Measurements from ENCODE around the gene CFAP58.

Gene CFAP58

DNA sequence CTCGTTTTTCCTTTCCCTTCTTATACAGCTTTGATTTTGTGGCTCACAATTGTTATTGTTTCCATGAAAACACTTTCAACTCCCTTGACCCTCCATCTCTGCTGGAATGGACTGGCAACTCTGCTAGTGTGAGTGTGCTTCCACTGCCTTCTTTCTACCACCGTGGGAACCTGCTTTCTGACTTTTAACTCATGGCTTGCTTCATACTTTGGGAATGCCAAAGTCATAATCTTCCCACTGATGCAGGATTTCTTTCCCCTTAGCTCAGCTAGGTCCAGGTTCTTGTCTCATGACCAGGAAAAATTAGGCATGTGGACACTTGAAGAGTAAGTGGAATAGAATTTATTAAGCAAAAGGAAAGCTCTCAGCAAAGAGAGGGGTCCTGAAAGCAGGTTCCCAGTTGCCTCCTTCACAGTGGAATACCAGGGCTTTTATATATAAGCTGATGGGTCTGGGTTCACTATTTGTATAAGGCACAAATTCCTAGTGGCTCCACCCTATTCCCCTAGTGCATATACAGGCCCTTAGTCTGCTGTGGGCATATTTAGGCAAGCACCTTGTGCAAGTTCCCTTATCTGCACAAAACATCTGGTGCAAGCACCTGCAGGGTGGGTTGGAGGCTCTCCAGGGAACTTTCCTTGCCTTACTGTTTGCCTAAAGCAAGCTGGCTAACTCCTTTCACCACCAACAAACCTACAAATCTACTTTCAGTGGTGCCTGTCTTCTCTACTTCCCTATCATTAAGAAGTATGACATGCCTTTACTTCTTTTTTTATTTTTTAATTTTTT is 119.5 kb downstream of the CFAP58 start:
- H3K36me3 Mint-ChIP-seq (ENCODE audit: low read depth), result no peaks in the 10 kb centered on the region
- H3K9me3 Mint-ChIP-seq, result no peaks in the 10 kb centered on the region
- peaks cover 17% of the 10 kb centered on the region for H3K27me3 Mint-ChIP-seq (ENCODE audit: low read depth)
- no peak overlapping the region for H3K4me3 Mint-ChIP-seq
- H3K27ac Mint-ChIP-seq, result no peak overlapping the region
- no peaks in the 10 kb centered on the region for H3K4me1 Mint-ChIP-seq (ENCODE audit: low read depth)

- no peaks in the 10 kb centered on the region for H3K9me3 Mint-ChIP-seq
- H3K36me3 Mint-ChIP-seq (ENCODE audit: low read depth), result no peaks in the 10 kb centered on the region
- H3K27ac Mint-ChIP-seq, result no peak overlapping the region
- no peaks in the 10 kb centered on the region for H3K4me1 Mint-ChIP-seq (ENCODE audit: low read depth)
- H3K27me3 Mint-ChIP-seq (ENCODE audit: low read depth), result peaks cover 13% of the 10 kb centered on the region
- H3K4me3 Mint-ChIP-seq, result no peak overlapping the region
These were observed 124.7 kb downstream of the CFAP58 start for GRCh38 chr10:104478380-104478779.

- no peaks in the 10 kb centered on the region for H3K4me1 Mint-ChIP-seq (ENCODE audit: low read depth)
- peaks cover 13% of the 10 kb centered on the region for H3K27me3 Mint-ChIP-seq (ENCODE audit: low read depth)
- H3K4me3 Mint-ChIP-seq, result no peak overlapping the region
- no peaks in the 10 kb centered on the region for H3K36me3 Mint-ChIP-seq (ENCODE audit: low read depth)
- no peaks in the 10 kb centered on the region for H3K9me3 Mint-ChIP-seq
- no peak overlapping the region for H3K27ac Mint-ChIP-seq
These were observed 126.4 kb downstream of the CFAP58 start for GRCh38 chr10:104479906-104480593.

GRCh38 chr10:104480797-104481196 is 127.2 kb downstream of the CFAP58 start:
- no peak overlapping the region for H3K4me3 Mint-ChIP-seq
- no peaks in the 10 kb centered on the region for H3K36me3 Mint-ChIP-seq (ENCODE audit: low read depth)
- peaks cover 10% of the 10 kb centered on the region for H3K27me3 Mint-ChIP-seq (ENCODE audit: low read depth)
- no peak overlapping the region for H3K27ac Mint-ChIP-seq
- no peaks in the 10 kb centered on the region for H3K4me1 Mint-ChIP-seq (ENCODE audit: low read depth)
- no peaks in the 10 kb centered on the region for H3K9me3 Mint-ChIP-seq

- Mint-ChIP-seq H3K27ac (no peak overlapping the region), H3K4me1 (ENCODE audit: low read depth) (no peaks in the 10 kb centered on the region), H3K9me3 (no peaks in the 10 kb centered on the region), H3K36me3 (ENCODE audit: low read depth) (no peaks in the 10 kb centered on the region), H3K27me3 (ENCODE audit: low read depth) (peaks cover 9% of the 10 kb centered on the region), H3K4me3 (no peak overlapping the region)
These were observed 129.9 kb downstream of the CFAP58 start for GRCh38 chr10:104483582-104483981.

- peaks cover 13% of the 10 kb centered on the region for H3K27me3 Mint-ChIP-seq (ENCODE audit: low read depth)
- no peak overlapping the region for H3K27ac Mint-ChIP-seq
- H3K36me3 Mint-ChIP-seq (ENCODE audit: low read depth), result no peaks in the 10 kb centered on the region
- no peaks in the 10 kb centered on the region for H3K9me3 Mint-ChIP-seq
- no peak overlapping the region for H3K4me3 Mint-ChIP-seq
- H3K4me1 Mint-ChIP-seq (ENCODE audit: low read depth), result no peaks in the 10 kb centered on the region
These were observed 132.0 kb downstream of the CFAP58 start for GRCh38 chr10:104485632-104486031.

- Mint-ChIP-seq H3K4me1 (ENCODE audit: low read depth) (no peaks in the 10 kb centered on the region), H3K36me3 (ENCODE audit: low read depth) (no peaks in the 10 kb centered on the region), H3K9me3 (no peaks in the 10 kb centered on the region)
These were observed 133.2 kb downstream of the CFAP58 start for GRCh38 chr10:104486803-104487202.

DNA sequence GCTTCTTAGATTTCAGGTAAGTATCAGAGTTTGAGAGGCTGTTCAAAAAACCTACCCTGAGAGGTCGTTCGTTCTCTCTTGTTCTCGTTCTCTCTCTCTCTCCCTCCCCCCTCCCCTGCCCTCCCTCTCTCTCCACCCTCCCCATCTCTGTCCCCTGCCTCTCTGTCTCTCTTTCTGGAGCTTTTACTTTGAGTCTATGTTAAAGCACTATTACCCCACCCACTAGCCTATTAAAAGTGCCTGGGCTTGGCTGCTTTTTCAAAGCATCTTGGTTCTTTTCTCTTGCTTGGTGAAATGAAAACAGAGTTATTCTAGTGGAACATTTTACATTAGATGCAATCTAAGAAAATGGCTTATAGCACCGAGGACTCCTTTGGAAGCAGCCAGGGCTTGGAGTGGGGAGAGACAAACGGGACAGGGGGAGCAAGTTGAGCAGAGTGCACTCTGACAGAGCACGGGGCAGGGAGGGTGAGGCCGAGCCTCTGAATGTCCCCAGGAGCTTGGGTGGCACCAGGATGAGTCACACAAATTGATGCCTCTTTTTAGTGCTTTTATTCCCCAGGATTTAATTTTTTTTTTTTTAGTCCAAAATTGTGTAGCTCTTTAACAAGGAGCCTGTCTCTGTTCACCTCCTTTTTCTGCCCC is 134.3 kb downstream of the CFAP58 start:
- Mint-ChIP-seq H3K9me3 (no peaks in the 10 kb centered on the region), H3K36me3 (ENCODE audit: low read depth) (no peaks in the 10 kb centered on the region), H3K27ac (peak overlapping the region; percentile 8), H3K27me3 (ENCODE audit: low read depth) (peaks cover 9% of the 10 kb centered on the region), H3K4me3 (no peak overlapping the region), H3K4me1 (ENCODE audit: low read depth) (no peaks in the 10 kb centered on the region)

More at GRCh38 chr10:104486803-104487202, 133.2 kb downstream of the CFAP58 start:
- peaks cover 13% of the 10 kb centered on the region for H3K27me3 Mint-ChIP-seq (ENCODE audit: low read depth)
- H3K27ac Mint-ChIP-seq, result no peak overlapping the region
- no peak overlapping the region for H3K4me3 Mint-ChIP-seq

GRCh38 chr10:104488439-104488832 is 134.8 kb downstream of the CFAP58 start:
- H3K9me3 Mint-ChIP-seq, result no peaks in the 10 kb centered on the region
- peaks cover 4% of the 10 kb centered on the region for H3K27me3 Mint-ChIP-seq (ENCODE audit: low read depth)
- no peaks in the 10 kb centered on the region for H3K36me3 Mint-ChIP-seq (ENCODE audit: low read depth)
- no peaks in the 10 kb centered on the region for H3K4me1 Mint-ChIP-seq (ENCODE audit: low read depth)
- no peak overlapping the region for H3K27ac Mint-ChIP-seq
- no peak overlapping the region for H3K4me3 Mint-ChIP-seq

GRCh38 chr10:104492329-104492940 is 138.8 kb downstream of the CFAP58 start:
- H3K9me3 Mint-ChIP-seq, result no peaks in the 10 kb centered on the region
- H3K4me3 Mint-ChIP-seq, result no peak overlapping the region
- H3K27ac Mint-ChIP-seq, result no peak overlapping the region
- no peaks in the 10 kb centered on the region for H3K36me3 Mint-ChIP-seq (ENCODE audit: low read depth)
- H3K27me3 Mint-ChIP-seq (ENCODE audit: low read depth), result peaks cover 4% of the 10 kb centered on the region
- H3K4me1 Mint-ChIP-seq (ENCODE audit: low read depth), result no peaks in the 10 kb centered on the region

DNA sequence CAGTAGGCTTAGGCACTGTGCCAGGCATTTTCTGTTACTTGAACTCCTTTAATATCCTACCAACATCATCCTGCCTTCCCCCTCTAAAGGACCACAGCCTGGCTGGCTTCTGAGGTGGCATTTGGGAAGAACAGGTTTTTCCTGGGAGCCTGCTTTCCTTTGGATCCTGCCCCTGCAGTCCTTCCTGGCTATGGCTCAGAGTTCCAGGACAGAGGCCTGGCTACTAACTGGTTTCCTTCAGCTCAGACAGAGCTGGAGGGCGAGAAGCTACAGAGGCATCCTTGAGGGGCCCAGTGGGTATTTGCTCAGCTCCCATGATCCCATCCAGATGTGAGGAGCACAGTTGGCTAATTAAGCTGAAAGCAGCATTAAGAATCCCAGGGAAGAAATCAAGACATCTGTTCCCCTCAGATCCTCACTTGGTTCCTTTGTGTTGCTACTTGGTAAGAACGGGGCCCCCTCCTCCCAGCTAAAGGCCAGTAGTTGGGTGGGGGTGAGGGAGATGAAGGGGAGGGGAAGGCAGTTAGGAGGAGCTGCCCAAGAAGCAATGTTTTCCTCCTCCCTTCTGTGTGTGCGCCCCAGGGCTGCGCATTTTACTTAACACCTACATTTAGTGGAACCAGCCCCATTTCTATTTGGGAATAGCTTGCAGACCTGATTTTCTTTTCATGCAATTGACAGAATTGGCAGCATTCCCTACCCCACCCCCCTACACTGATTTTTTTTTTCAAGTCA is 144.9 kb downstream of the CFAP58 start:
- Mint-ChIP-seq H3K4me1 (ENCODE audit: low read depth) (no peaks in the 10 kb centered on the region), H3K27ac (no peak overlapping the region), H3K9me3 (no peaks in the 10 kb centered on the region), H3K4me3 (no peak overlapping the region), H3K27me3 (ENCODE audit: low read depth) (no peaks in the 10 kb centered on the region), H3K36me3 (ENCODE audit: low read depth) (no peaks in the 10 kb centered on the region)

DNA sequence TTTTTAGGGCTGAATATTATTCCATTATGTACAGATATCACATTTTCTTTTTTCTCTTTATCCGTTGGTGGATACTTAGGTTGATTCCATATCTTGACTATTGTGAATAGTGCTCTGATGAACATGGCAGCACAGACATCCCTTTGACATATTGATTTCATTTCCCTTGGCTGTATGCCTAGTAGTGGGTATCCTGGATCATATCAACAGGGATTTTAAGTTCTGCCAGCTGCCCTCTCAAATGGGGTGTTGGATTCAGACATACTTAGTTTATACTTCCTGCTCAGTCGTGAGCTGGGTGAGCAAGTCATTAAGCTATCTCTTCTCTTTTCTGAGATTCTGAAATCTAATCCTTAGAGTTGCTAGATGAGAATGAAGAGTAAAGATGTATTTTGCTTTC is 147.8 kb downstream of the CFAP58 start:
- Mint-ChIP-seq H3K27ac (no peak overlapping the region), H3K4me1 (ENCODE audit: low read depth) (no peaks in the 10 kb centered on the region), H3K4me3 (no peak overlapping the region), H3K9me3 (no peaks in the 10 kb centered on the region), H3K36me3 (ENCODE audit: low read depth) (no peaks in the 10 kb centered on the region), H3K27me3 (ENCODE audit: low read depth) (no peaks in the 10 kb centered on the region)

DNA sequence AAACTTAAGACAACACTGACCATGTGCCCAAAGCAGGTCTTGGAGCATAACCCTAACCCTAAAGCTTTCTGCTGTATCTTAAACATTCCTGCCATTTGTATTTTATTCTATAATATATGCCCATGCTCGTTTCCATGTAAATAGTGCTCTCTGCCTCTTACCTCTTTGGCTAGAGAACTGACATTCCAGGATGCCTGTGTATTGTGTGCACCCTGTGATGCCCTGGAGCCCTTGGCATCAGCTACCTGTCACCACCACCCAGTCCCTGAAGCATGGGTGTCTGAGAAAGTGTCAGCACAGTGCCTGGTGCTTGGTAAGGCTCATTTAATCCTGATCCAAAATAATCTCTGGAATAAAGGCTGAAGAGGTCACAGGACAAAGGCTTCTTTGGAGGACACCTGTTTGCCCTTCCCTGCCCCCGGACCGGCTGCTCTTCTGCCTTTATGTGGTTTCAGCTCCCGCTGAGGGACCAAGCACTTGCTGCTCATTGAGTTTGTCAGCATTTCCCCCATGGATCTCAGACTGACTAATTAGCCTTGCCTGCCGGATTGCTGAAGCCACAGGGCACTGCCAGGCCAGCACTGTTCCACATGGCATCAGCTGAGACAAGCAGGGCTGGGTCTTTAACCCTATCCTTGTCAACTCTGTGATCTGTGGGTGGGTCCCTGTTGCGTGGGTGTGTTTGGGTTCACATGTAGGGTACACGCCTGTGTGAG is 148.4 kb downstream of the CFAP58 start:
- H3K4me3 Mint-ChIP-seq, result no peak overlapping the region
- H3K27ac Mint-ChIP-seq, result no peak overlapping the region
- H3K9me3 Mint-ChIP-seq, result no peaks in the 10 kb centered on the region
- H3K36me3 Mint-ChIP-seq (ENCODE audit: low read depth), result no peaks in the 10 kb centered on the region
- H3K4me1 Mint-ChIP-seq (ENCODE audit: low read depth), result no peaks in the 10 kb centered on the region
- no peaks in the 10 kb centered on the region for H3K27me3 Mint-ChIP-seq (ENCODE audit: low read depth)

DNA sequence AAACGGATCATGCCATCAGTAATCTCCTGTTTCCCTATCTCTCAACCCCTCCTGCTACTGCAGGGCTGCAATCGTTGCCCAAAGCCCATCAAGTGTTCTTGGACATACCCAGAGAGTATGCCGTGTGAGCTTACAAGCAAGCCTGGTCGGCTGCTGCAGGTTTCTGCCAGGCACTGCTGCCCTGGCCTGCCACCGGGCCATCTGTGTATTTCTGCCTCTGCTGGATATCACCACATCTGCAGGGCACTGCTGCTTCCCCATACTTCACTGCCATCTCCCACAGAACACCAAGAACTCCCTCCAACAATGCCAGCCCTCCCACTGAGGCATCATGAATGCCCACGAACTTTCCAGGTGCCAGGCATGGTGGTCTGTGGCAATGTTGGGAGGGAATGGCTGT is 149.3 kb downstream of the CFAP58 start:
- no peak overlapping the region for H3K27ac Mint-ChIP-seq
- no peaks in the 10 kb centered on the region for H3K27me3 Mint-ChIP-seq (ENCODE audit: low read depth)
- no peak overlapping the region for H3K4me3 Mint-ChIP-seq

More for the DNA sequence above, 149.3 kb downstream of the CFAP58 start:
- no peaks in the 10 kb centered on the region for H3K4me1 Mint-ChIP-seq (ENCODE audit: low read depth)
- H3K9me3 Mint-ChIP-seq, result no peaks in the 10 kb centered on the region
- no peaks in the 10 kb centered on the region for H3K36me3 Mint-ChIP-seq (ENCODE audit: low read depth)

Data from T-helper 1 cell treated with Interleukin-12 subunit alpha and Interleukin-12 subunit beta and Interleukin-4 antibody, amounts not matched to agents 30 μg/mL and 1 μg/mL, for 36 hours (primary cell).